ENCODE results near the gene NRXN3.
A peak's percentile ranks its signal among the peaks of the same experiment; 100 is the strongest.

DNA sequence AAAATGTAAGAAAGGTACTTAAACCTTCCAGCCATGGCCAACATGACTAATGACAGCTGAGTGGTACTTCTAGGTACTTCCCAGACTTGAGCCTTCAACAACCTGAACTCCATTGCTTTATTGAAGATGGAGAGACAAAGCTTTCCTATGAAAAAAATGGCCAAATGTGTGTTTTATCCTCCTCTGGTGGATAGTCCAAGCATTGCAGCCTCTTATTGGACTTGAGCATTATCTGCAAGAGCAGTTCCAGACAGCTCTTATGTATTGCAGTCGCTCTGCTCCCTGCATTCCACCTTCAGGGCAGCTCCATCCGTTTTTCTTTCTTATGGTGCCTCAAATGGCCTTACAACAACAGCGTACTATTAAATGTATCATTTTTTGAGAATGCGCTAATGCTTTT is 588.2 kb downstream of the NRXN3 start:
- TF ChIP-seq EP300 (IDR thresholded peaks at IDR 0.05) (no peak), POLR2A (IDR thresholded peaks at IDR 0.05) (no peak), POLR2AphosphoS5 (IDR thresholded peaks at IDR 0.05) (no peak)
- TF ChIP-seq, protein P1, sequence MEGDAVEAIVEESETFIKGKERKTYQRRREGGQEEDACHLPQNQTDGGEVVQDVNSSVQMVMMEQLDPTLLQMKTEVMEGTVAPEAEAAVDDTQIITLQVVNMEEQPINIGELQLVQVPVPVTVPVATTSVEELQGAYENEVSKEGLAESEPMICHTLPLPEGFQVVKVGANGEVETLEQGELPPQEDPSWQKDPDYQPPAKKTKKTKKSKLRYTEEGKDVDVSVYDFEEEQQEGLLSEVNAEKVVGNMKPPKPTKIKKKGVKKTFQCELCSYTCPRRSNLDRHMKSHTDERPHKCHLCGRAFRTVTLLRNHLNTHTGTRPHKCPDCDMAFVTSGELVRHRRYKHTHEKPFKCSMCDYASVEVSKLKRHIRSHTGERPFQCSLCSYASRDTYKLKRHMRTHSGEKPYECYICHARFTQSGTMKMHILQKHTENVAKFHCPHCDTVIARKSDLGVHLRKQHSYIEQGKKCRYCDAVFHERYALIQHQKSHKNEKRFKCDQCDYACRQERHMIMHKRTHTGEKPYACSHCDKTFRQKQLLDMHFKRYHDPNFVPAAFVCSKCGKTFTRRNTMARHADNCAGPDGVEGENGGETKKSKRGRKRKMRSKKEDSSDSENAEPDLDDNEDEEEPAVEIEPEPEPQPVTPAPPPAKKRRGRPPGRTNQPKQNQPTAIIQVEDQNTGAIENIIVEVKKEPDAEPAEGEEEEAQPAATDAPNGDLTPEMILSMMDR (IDR thresholded peaks at IDR 0.05): peak in 4 of 7 experiments; percentile 24 to 51 (median 29)

Data from stomach (tissue), 4 donors.